HT-29 (cell line): ENCODE results near the gene SH2D5. TPM values are rescaled to one million over a fixed set of nuclear protein-coding genes. Genes with fewer than 3 reads are reported as not detected.

Experiments
- DNase-seq: peaks from one replicate; pipeline ENCODE4 v3.0.0-alpha.2; 2015; ENCODE audit warnings: low spot score
- total RNA-seq: library from RNA; depleted of rRNA; stranded (reverse); fragments of >200 nt; shearing (Covaris generic); gene quantifications from 2 replicates; pipeline ENCODE4 v1.2.3, GENCODE V29; 2014

SH2D5 gene
- total RNA-seq, 1 experiment from 2014 or later, result 3.6 TPM

DNA sequence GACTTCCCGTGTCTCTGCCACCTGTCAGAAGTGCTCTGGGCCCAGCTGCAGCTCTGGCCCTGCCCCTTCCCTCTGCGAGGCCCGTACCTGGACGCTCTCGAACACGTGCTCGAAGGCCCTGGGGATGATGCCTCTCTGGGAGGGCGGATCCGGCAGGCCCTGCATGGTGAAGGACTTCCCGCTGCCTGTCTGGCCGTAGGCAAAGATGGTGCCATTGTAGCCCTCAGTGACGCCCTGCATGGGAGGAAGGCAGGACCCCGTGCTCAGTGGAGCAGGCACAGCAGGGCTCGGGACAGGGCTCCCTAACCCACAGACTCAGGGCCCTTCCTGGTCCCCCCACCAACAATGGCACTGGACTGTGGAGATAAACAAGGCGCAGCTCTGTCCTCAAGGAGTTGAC is 17.1 kb downstream of the SH2D5 start:
- no peak for DNase-seq

DNA sequence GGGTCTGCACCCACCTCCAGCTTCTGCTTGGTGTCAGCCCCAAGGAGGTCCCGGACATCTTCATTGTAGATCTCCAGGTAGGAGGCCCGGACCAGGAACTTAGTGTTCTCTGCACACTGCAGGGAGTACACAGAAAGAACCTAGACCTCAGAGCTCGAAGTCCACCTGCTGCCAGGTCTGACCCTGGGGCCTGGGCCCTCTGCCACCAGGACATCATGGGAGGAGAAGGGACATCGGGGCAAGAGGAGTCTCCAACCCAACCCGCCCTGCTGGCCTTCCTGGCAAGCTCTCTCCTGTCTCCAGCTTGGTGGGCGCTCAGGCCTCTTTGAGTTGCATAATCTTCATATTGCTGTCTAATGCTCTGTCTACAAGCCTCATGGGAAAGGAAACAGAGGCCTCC is 19.1 kb downstream of the SH2D5 start:
- DNase-seq, result no peak

DNA sequence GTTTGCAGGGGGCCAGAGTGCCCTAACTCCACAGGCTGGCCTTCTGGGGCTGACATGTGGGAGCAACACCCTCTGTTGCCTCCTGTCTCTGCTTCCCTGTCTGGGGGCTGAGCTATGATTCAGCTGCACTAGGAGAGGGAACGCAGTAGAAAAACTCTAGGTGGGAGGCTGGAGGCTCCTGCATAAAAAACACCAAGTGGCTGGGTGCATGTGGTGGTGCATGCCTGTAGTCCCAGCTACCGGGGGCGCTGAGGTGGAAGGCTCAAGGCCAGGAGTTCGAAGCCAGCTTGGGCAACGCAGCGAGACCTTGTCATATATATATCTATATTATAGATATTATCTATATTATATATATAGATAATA is 20.3 kb downstream of the SH2D5 start:
- DNase-seq, result no peak

DNA sequence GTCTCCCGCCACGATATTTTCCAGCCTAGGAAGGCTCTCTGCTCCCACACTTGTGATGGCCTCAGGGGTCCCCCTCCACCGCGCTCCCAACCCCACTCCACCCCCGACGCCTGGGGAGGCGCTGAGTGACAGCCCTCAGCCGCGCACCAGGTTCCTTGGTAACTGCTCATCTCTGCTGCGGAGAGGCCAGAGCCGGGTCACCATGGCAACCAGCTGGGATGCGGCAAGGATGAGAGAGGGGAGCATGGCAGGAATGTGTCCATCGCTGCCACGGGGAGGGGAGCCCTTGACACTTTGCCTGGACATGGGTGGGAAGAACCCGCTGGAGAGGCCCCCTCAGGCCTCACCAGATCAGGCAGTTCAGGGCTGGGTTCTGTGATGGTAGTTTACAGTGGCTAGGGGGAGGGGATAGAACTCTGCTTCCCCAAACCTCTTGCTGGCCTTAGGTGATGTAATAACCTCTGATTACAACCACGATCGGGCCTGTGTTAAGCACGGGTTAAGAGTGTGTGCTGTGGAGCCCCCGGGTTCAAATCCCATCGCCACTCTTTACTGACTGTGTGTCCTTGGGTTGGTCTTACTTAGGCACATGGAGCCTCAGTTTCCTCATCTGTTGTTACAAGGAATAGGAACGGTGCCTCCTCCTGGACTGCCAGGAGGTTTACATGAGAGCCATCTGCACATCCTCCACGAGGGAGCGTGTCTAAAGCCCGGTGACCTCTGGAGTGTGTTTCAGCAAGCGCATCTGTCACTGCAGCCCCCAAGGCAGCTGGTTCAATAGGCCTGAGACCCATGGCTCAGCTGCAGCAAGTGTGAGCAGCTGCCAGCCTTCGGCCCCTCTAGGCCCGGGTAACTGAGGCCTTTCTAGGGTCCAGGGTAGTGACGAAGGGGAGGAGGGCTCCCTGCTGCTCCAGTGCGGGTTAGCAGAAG is 21.0 kb downstream of the SH2D5 start:
- no peak for DNase-seq

DNA sequence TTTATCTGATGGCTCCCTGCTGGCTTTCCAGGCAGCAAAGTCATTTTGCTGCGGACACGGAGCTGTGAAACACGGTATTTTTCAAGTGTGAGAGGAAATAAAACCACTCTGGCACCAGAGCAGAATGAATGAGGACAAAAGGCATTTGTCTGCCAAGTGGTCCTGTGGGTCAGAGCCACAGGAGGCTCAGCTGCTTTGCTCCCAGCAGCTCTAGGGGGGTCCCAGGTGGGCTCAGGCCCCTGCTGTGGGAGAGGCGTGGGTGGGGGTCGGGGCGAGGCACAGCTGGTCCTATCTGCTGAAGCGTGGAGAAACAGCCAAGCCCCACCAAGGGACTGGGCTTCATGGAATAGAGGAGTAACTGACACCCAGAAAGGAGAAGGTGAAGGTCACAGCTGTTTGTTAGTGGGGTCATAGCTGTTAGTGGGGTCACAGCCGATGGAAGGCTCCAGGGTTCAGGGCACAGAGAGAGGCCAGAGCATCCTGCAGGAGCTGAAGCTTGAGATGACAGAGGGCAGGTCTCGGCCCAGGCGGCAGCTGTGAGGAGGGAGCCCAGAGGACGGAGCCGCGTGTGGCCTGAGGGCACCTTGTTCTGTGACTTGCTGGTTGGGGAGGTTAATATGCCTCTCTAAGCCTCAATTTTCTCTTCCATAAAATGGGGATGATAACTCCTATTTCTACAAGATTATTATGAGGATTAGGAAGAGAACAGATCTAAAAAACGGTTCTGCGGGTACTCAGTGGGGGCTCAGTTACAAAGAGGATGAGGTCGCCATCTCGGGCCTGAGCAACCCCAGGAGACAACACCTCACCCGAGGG is 21.8 kb downstream of the SH2D5 start:
- DNase-seq, result no peak

DNA sequence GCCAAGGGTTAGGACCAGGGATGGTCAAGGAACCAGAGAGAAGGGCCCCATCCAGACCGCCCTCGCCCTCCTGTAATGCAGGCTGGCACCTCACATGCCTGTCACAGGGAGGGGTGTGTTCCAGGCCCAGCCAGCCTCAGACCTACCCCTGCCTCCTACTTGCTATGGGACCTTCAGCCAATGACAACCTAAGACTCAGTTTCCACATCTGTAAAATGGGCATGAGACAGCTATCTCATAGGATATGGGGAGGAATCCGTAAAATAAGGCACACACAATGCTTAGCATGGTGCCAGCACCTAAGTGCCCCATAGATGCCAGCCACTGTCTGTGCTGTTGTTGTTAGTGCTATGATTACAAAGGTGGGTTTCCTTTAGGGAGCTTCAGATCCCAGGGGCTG is 22.6 kb downstream of the SH2D5 start:
- DNase-seq, result no peak

DNA sequence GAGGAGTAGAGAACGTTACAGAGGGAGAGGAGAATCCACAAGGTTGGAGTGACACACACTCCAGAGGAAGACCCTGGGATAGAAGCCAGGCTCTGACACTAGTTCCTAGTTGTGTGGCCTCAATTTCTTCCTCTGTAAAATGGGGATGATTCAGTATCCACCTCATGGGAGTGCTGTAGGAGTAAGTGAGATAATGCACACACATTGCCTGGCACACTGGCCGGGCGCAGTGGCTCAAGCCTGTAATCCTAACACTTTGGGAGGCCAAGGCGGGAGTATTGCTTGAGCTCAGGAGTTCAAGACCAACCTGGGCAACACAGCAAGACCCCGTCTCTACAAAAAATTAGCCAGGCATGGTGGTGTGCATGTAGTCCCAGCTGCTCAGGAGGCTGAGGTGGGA is 23.6 kb downstream of the SH2D5 start:
- no peak for DNase-seq

DNA sequence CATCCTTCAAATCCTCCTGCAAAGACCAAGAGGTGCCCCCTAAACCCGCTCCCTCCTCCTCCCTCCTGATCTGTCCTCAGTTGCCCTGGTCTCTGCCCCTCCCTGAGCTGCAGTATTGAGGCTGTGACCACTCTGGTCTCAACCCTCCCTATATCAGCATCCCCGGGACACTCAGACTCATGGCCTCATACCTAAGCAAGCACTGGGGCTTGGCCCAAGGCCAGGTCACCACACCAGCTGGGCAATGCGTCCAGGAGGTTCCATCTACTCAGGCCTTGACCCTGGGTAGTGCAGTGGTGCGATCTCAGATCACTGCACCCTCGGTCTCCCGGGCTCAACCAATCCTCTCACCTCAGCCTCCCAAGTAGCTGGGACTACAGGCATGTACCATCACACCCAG is 24.4 kb downstream of the SH2D5 start:
- no peak for DNase-seq

DNA sequence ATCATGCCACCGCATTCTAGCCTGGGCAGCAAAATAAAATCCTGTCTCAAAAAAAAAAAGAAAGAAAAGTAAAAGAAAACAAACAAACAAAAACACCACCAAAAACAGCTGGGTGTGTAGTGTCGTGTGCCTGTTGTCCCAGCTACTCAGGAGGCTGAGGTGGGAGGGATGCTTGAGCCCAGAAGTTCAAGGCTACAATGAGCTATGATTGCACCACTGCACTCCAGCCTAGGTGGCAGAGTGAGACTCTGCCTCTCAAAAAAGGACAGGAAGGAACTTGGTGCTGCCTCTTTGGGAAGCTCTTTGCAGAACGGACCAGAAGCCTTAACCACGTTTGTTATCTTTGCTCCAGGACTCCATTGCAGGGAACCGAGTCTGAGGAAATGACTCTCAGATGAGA is 25.7 kb downstream of the SH2D5 start:
- no peak for DNase-seq

DNA sequence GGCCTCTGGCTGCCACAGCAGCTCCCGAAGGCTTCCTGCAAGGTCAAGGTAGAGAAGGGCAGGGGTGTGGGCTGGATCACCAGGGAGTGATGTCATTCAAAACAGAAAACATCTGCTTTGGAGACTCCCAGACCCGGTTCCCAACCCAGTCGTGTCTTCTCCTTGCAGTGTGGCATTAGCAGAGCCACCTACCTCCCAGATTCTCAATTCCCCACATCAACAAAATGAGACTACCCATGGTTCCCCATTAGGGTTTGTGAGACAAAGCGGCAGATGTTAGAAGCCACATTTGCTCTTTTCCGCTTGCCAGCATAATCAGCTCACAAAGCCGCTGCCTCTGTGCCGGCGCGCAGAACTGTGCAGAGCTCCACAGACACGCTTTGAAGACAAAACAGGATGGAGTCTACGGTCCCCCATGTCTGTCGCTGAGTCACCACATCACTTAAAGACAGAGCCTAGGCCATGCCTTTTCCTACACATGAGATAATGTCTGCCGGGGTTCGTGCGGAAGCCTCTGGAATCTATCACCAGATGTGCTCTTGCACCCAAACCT is 27.2 kb downstream of the SH2D5 start:
- DNase-seq, result no peak

DNA sequence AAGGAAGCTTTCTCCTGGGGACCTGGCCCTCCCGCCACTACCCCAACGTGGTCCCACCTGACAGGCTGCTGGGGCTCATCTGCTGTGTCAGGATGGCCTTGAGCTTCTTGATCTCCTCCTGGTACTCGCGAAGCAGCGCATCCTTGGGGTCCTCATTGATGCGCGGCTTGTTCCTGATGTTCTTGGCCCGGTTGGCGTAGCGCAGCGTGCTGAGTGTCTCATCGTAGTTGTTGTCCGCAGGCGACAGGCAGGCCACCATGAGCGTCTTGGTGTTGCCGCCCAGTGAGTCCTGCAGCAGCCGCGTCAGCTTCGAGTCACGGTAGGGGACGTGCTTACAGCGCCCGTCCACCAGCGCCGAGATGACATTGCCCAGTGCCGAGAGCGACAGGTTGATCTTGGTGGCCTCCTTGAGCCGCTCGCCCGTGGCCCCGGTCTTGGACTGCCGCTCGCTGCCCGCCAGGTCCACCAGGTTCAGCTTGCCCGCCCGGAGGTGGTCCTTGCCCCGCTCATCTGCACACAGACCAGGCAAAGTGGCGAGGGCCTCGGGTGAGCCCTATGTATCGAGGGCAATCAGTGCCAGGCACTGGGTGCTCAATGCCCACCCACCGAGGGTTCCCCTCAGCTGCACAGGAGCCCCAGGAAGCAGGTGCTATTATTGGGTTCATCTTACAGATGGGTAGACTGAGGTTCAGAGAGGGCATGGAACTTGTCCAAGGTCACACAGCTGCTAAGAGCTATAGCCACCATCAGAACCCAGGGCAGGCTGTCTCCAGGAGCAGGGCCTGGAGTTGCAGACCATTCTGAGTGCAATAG is 27.9 kb downstream of the SH2D5 start:
- no peak for DNase-seq

DNA sequence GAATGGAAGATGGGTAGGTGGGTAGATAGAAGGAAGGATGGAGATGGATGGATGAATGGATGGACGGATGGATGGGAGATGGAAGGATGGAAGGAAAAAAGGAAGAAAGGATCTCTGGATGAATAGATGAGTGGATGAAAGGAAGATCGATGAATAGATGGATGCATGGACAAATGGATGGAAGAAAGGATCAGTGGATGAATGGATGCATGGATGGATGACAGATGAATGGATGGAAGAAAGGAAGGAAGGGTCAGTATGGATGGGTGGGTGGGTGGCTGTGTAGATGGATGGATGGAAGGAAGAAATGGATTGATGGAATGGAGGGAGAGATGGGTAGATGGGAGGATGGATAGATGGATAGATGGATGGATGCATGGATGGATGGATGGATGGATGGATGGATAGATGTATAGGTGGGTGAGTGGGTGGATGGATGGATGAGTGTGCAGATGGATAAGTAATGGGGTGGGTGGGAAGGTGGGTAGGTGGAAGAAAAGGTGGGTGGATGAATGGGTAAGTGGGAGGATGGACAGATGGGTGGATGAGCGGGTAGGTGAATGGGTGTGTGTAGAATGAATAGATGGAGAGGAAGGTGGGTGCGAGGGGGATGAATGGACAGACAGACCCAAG is 29.3 kb downstream of the SH2D5 start:
- DNase-seq, result no peak

DNA sequence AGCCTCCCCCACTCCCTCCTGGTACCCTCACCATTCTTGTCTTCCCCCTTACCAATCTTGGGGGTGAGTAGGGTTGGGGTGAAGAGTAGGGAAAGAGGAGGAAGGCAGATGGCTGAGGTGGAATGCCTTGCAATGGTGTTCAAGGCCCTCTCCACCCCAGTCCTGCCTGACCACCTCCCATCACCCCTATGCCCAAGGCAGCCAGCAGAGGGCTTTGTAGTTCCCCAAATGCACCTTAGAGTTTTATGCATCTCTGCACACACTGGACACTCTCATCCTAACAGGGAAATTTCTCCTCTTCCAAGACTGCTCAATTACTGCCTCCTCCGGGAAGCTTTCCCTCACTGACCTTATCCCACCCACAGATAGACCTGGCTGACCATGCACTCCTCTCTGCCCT is 30.1 kb downstream of the SH2D5 start:
- DNase-seq, result peak; percentile 41

DNA sequence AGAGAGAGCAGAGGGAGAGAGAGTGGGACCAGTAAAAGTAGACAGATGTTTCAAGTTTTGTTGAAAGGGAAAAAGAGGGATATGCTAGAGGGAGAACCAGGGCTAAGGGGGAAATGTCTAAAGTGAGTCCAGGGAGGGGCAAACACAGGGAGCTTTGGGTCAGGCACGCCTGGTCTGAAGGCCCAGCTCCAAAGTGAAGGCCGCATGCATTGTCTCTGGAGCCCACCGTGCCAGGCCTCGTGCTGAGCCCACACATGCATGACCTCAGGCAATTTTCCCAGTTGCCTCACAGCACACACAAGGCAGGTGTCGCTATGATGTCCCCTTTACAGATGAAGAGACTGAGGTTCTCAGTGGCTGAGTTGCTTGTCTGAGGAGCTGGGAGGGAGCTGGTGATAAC is 30.7 kb downstream of the SH2D5 start:
- DNase-seq, result no peak

DNA sequence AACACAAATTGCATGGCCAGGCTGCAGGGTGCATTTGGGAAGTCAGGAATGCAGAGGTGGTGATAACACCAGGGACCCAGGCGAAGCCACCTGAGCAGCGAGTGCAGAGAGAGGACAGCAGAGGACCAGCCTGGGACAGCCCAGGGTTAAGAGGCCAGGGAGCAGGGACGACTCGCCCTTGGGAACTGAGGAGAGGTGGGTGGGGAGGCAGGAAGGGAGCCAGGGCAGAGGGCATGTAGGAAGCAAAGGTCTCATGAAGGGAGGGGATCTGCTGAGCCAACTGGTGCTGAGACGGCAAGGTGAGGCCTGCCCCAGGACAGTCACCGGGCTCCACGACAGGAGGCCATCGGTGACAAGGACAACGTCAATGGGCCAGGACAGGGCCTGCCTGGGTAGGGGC is 31.1 kb downstream of the SH2D5 start:
- no peak for DNase-seq

DNA sequence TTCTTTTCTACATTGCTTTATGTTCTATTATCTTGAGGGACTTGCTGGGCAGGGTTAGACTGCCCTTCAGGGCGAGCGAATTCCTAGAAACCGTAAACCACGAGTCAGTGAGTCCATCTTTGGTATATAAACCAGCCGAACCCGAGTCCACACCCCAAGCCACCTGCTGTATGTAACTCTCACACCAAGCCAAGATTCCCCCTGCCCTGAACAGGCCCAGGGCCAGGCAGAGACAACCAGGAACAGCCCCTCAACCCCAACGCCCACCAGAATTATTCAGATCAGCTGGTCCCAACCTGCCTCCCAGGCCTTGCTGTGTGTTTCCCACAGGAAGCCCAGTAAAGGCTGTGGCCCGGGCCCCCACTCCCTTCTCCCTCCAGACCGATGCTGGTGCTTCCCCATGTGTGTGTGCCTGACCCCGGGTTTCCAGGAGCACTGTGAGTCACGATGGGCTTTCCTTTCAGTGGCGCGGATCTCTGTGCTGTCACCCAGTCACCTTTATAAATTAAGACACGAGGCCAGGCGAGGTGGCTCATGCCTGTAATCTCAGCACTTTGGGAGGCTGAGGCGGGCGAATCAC is 31.8 kb downstream of the SH2D5 start:
- no peak for DNase-seq

DNA sequence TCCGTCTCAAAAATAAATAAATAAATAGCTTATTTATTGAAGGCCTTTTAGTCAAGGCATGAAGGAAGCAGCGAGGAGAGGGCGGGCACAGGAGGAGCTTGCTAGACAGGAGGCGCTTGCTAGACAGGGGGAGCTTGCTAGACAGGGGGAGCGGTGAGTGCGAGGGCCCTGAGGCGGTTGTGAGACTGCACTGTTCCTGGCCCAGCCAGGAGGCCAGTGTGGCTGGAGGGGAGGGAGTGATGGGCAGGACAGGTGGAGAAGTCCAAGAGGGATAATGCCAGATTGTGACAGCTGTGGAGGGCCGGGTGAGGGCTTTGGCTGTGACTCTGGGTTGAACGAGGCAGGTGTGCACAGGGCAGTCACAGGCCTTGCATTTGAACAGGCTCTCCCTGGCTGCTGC is 32.9 kb downstream of the SH2D5 start:
- DNase-seq, result no peak

DNA sequence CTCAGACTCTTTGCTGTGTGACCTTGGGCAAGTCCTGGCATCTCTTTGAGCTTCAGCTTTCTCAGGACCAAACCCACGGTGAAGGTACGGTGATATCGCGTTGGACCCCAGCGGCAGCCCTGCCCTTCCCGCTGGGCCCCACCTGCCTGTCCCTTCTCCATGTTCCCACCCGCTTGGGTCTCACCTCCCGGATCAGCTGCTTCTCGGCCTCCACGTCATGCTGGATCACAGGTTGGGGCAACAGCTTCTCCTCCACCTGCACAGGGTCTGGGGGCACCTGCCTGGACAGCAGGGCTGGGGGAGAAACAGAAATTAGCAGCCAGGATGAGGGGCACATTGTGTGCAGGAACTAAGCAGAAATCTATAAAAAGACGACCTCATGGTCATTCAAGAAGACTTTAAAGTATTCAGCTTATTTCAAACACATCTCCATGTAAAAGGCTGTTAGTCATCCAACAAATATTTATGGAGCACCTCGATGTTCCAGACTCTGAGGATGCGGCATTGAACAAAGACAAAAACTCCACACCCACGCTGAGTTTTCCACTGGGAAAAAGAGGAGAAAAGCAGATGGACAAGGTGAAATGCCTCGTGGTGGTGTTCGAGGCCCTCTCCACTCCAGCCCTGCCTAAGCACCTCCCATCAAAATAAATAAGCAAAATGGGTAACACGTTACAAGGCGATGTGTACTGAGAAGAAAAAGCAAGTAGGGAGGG is 34.1 kb downstream of the SH2D5 start:
- no peak for DNase-seq

DNA sequence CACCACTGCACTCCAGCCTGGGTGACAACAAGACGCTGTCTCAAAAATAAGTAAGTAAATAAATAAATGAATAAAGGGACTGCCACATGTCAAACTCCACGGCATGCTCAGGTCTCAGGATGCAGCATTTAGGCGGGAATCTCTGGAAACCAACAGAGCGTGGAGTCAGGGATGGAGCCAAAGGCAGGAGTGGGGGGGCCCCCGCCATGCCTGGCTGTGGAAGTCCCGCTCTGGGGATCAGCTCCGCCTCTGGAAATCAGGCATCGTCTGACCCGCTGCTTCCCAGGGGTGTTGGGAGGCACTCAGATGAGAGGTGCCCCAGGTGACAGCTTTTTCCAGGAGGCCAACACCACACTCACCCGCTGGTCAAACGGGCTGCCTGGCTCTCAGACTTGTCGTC is 34.9 kb downstream of the SH2D5 start:
- DNase-seq, result no peak
